SK-N-MC (cell line): ENCODE data around the gene SCNN1A.
A peak's percentile ranks its signal among the peaks of the same experiment; 100 is the strongest.

ENCODE experiments used
- EZH2 ChIP-seq: fragments of 200-600 bp; sonication (generic); IDR thresholded peaks from one replicate; pipeline ENCODE4 v1.6.1; 2017; ENCODE audit warnings: antibody characterized with exemption
- POLR2AphosphoS5 ChIP-seq: IDR thresholded peaks from 2 replicates; pipeline ENCODE4 v1.6.1; 2012; ENCODE audit warnings: mild to moderate bottlenecking, low read depth, low read length, borderline replicate concordance

- TF ChIP-seq POLR2AphosphoS5 (0 out of 2 replicates have a peak, but pooled peaks have one; percentile 3), EZH2 (no peak)
These were observed 48.8 kb downstream of the SCNN1A start for GRCh38 chr12:6326316-6327228.
